Astrocyte of the cerebellum (primary cell): ENCODE results near the gene AWAT1.
"Not testable (repeated sequence)": the region's sequence is repeated elsewhere in the genome, so short reads cannot be mapped to it uniquely, and the experiment has no call there.

ENCODE experiments used
- DNase-seq: peaks from one replicate; pipeline ENCODE4 v3.0.0-alpha.2; 2011; ENCODE audit warnings: low read depth
- H3K4me3 ChIP-seq: 2 replicates; pipeline ENCODE4 v1.5.1; 2011; ENCODE audit warnings: mild to moderate bottlenecking, low read depth, low read length, moderate library complexity
- in situ Hi-C: cut with HindIII; loops from 2 replicates; pipeline ENCODE4 v1.10.0; 2017; ENCODE audit warnings: low sequenced_read_pairs
- TF ChIP-seq, protein P1 (sequence below): IDR thresholded peaks from 2 replicates; pipeline ENCODE4 v1.5.1; 2012; ENCODE audit warnings: low read length, low read depth, moderate library complexity, mild to moderate bottlenecking; ENCODE audit errors: missing control alignments

AWAT1 gene

GRCh38 chrX:70234355-70234754 lies at the start of gene AWAT1:
TSS of gene AWAT1 (plus strand) at chrX:70234655. CDS start at chrX:70234696, 41 bp downstream.
- TF ChIP-seq, protein P1, sequence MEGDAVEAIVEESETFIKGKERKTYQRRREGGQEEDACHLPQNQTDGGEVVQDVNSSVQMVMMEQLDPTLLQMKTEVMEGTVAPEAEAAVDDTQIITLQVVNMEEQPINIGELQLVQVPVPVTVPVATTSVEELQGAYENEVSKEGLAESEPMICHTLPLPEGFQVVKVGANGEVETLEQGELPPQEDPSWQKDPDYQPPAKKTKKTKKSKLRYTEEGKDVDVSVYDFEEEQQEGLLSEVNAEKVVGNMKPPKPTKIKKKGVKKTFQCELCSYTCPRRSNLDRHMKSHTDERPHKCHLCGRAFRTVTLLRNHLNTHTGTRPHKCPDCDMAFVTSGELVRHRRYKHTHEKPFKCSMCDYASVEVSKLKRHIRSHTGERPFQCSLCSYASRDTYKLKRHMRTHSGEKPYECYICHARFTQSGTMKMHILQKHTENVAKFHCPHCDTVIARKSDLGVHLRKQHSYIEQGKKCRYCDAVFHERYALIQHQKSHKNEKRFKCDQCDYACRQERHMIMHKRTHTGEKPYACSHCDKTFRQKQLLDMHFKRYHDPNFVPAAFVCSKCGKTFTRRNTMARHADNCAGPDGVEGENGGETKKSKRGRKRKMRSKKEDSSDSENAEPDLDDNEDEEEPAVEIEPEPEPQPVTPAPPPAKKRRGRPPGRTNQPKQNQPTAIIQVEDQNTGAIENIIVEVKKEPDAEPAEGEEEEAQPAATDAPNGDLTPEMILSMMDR = no peak
- in situ Hi-C loops = no loop called here
- H3K4me3 ChIP-seq = no peak within 1 kb of the TSS
- no peak for DNase-seq

DNA sequence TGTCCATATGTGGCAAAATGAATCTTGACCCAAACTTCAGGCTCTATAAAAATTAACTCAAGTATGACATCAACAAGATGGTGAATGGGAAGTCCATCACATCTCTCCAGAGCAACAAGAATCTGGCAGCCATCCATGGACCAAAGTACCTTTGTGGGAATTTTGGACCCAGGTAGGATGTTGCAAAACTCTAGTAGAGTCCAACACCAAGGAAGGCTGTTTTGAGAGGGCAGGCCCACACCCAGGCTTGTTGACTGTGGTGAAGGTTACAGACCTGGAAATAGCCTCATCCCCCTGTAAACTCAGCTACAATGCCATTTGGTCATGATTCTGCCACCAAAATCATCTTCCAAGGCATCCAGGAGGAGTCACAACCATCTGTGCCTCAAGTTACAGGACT lies 44.2 kb upstream of the AWAT1 start:
- no peak for DNase-seq
- in situ Hi-C loops = no loop called here
- TF ChIP-seq, protein P1 = no peak
- no peak overlapping the region for H3K4me3 ChIP-seq

DNA sequence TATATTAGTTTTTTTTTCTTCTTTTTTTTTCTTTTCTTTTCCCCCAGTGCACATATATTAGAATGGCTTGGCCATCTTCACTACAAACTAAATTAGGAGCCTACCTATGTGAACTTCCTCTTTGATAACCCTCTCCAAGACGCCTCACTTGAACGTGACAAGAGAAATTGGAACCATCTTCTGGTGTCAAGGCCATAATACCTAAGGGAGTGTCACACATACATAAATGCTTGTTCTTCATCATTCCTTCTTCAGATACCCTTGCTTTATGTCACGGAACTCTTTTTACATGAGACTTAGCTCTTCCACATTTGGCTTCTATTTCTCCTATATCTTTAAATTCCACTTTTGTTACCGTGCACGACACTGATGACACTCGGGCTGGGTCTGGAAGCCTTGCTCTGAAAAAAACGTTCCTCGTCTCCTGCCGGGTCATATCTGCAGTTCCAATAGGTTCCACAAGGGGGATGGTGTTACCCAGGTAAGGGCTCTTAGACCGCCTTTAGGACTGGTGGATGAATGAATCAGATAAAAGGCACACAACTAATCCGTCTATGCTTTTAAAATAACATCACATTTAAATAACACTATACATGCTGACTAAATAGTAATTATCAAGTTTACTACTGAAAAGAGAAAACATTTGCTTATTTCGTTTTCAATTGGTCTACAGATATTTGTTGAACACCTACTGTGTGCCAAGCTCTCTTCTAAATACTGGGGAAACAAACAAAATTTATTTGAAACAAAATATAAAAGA lies 37.3 kb upstream of the AWAT1 start:
- H3K4me3 ChIP-seq = no peak overlapping the region
- in situ Hi-C loops = no loop called here
- DNase-seq = no peak
- TF ChIP-seq, protein P1 = peak; percentile 65

GRCh38 chrX:70201732-70202131 lies 32.7 kb upstream of the AWAT1 start:
- in situ Hi-C loops = no loop called here
- H3K4me3 ChIP-seq = no peak overlapping the region
- TF ChIP-seq, protein P1 = no peak
- DNase-seq = no peak

DNA sequence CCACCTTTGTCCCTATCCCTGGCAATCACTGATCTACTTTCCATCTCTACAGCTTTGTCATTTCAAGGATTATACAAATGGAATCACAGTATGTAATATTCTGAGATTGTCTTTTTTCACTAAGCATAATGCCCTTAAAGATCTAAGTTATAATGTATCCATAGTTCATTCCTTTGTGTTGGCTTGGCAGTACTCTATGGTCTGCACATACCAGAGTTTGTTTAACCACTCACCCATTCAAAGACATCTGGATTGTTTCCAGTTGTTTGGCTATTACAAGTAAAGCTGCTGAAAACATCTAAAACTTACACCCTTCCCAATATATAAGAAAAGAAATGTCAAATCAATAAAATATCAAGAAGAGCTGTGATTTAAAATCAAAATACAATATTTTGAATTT lies 26.0 kb upstream of the AWAT1 start:
- in situ Hi-C loops = no loop called here
- H3K4me3 ChIP-seq = no peak overlapping the region
- TF ChIP-seq, protein P1 = no peak
- peak; percentile 8 for DNase-seq

- H3K4me3 ChIP-seq, DNase-seq, in situ Hi-C loops: not testable (repeated sequence)
Measured at GRCh38 chrX:70209570-70209969, 24.9 kb upstream of the AWAT1 start.

DNA sequence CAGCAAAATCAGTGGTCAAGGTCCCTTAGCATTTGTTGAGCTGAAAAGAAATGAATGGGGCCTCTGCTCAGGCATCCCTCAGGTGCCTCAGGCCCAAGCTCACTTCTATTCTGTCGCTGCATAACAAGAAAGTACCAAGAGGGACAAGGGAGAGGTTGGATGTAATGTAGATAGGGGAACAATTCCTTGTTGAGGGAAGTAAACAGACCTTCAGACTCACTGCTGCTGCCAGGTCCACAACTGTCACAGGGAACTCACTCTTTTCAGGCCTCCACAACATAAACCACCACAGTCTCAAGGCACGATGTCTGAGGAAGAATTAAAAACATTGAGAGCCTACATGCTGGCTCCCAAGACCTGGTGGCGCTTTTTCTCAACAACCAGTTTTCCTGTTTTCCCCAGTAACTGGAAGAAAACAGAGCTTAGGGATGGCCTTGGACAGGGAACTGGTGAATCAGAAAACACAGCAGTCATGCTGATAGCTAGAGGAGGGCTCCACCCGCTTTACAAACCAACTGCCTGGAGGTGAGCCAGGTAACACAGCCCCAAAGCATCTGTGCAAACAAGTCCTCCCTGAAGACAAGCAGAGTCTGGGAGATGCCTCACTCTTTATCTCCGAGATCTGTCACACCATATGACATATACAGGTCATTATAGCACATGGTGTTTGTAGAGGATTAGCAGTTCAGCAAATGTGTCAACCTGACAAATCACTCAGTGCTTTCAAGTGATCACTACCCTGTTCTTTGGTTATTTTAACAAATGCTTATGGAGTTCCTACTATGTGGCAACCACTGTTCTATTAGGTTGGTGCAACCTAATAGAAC lies 14.3 kb upstream of the AWAT1 start:
- DNase-seq = no peak
- in situ Hi-C loops = no loop called here
- TF ChIP-seq, protein P1 = no peak
- H3K4me3 ChIP-seq = no peak overlapping the region
